Spleen (tissue), 7 donors: ENCODE data around the gene DIP2C.
"Not testable (repeated sequence)": the region's sequence is repeated elsewhere in the genome, so short reads cannot be mapped to it uniquely, and the experiment has no call there.

Source experiments
- CTCF ChIP-seq, 11 experiments: fragments of 200-600 bp in 7 of 11; fragments of 450-650 bp in 4 of 11; sonication (generic) in 4 of 11; IDR thresholded peaks in 8 of 11; conservative IDR thresholded peaks in 3 of 11; 1 replicate in 7 of 11; 2 replicates in 4 of 11; pipeline versions ENCODE4 v1.4.0 to v1.8.0; 2016 to 2021; ENCODE audit warnings: antibody characterized with exemption in 11 of 11, inconsistent platforms in 4 of 11, mild to moderate bottlenecking in 1 of 11
- POLR2A ChIP-seq, 3 donors: fragments of 450-650 bp; IDR thresholded peaks; one replicate each; pipeline ENCODE4 v1.5.1; 2017; ENCODE audit warnings: antibody characterized with exemption in 3 of 3, mild to moderate bottlenecking in 1 of 3
- POLR2AphosphoS5 ChIP-seq, 3 donors: sonication (generic); formaldehyde crosslinking; IDR thresholded peaks; one replicate each; pipeline ENCODE4 v1.5.1; 2017; ENCODE audit warnings: antibody characterized with exemption in 3 of 3
- donor health status: DM: no; HTN: no; CAD: no; lungs with moderate emphysema.
- donor health status: DM: no; HTN: no; CAD: no.
- donor health status: DM: no; HTN: no; CAD: no.

GRCh38 chr10:700183-700582 lies 10.7 kb upstream of the DIP2C start:
- not testable (repeated sequence) for TF ChIP-seq CTCF (IDR thresholded peaks at IDR 0.05 in 8 of 11, conservative IDR thresholded peaks at IDR 0.05 in 3 of 11); POLR2A (IDR thresholded peaks at IDR 0.05); POLR2AphosphoS5 (IDR thresholded peaks at IDR 0.05)
